ENCODE data around the gene SLX1A. TPM values are rescaled to one million over a fixed set of nuclear protein-coding genes. Genes with fewer than 3 reads are reported as not detected.
A peak's percentile ranks its signal among the peaks of the same experiment; 100 is the strongest.

Gene SLX1A
- total and polyA plus RNA-seq, 2 of the 4 experiments (the other 2 are of a cell fraction), result 8.4 to 35.1 TPM

- Histone ChIP-seq H2AK5ac (ENCODE audit: low read depth, low read length) (no peak overlapping the region), H4K8ac (ENCODE audit: low read depth in 2 of 2, low read length in 2 of 2) (no peak overlapping the region; a peak in 1 of 4 replicates), H3K4me2 (ENCODE audit: low read depth, low read length) (no peak overlapping the region), H2BK15ac (ENCODE audit: low read depth, low read length) (no peak overlapping the region), H2AK9ac (replicated peaks; ENCODE audit: low read depth, low read length, poor library complexity) (peak overlapping the region; percentile 82), H3K27me3 (ENCODE audit: control insufficient read depth, insufficient read depth, low read length) (no peaks in the 10 kb centered on the region), H2BK5ac (ENCODE audit: low read depth, low read length, poor library complexity, severe bottlenecking) (no peak overlapping the region), H2AFZ (replicated peaks; ENCODE audit: low read length, poor library complexity) (peak overlapping the region; percentile 75), H3K9me3 (ENCODE audit: control insufficient read depth, insufficient read depth, low read length) (no peaks in the 10 kb centered on the region), H3K4ac (ENCODE audit: low read depth, low read length) (no peak overlapping the region), H2BK20ac (ENCODE audit: low read depth, low read length) (no peak overlapping the region), H4K20me1 (ENCODE audit: insufficient read depth, low read length) (no peaks in the 10 kb centered on the region; the same call in 1 of the 2 replicates), H3K14ac (replicated peaks; ENCODE audit: low read depth, low read length) (no peak overlapping the region), H3K18ac (ENCODE audit: low read depth, low read length) (no peak overlapping the region), H3K56ac (ENCODE audit: extremely low read depth, insufficient read depth, low read length) (no peak overlapping the region), H3K23ac (ENCODE audit: low read depth, low read length) (no peak overlapping the region), H3K36me3 (ENCODE audit: control insufficient read depth, insufficient read depth, low read length) (peaks cover 1% of the 10 kb centered on the region; the same call in 1 of the 2 replicates), H3K79me1 (ENCODE audit: low read depth in 1 of 2, low read length in 2 of 2) (peaks cover 0 to 7% of the 10 kb centered on the region in 2 experiments; a peak in 2 of 4 replicates), H3K4me3 (ENCODE audit: insufficient read depth, low read depth, low read length) (no peak overlapping the region), H4K91ac (ENCODE audit: insufficient read depth, low read depth, low read length) (no peak overlapping the region), H3K4me1 (ENCODE audit: control insufficient read depth, insufficient read depth, low read length) (peaks cover 2% of the 10 kb centered on the region; the same call in 1 of the 2 replicates), H4K5ac (ENCODE audit: low read depth, low read length) (no peak overlapping the region), H3K27ac (ENCODE audit: insufficient read depth, low read length) (no peak overlapping the region), H3K9me1 (ENCODE audit: insufficient read depth, low read length) (no peaks in the 10 kb centered on the region), H2BK120ac (ENCODE audit: low read depth, low read length) (no peak overlapping the region), H3K9ac (ENCODE audit: low read depth, low read length) (no peak overlapping the region)
- ChIA-PET POLR2A (ENCODE audit: unreplicated experiment) (no interaction called here), CTCF (no interaction called here)
- intact Hi-C loops (cut with micrococcal nuclease), result no loop called here
- dilution Hi-C loops (cut with HindIII; ENCODE audit: low sequenced_read_pairs, unreplicated experiment), result no loop called here
- WGBS, 2 experiments (ENCODE audit: extremely low coverage in 2 of 2, insufficient read length in 1 of 2), result 65% methylated on average over 7 of the region's 24 CpGs; no CpG with 5 or more reads in 1 of the 2 experiments
- DNase-seq (no peak), ATAC-seq (ENCODE audit: low read depth) (no peak)
- TF ChIP-seq, protein P1, sequence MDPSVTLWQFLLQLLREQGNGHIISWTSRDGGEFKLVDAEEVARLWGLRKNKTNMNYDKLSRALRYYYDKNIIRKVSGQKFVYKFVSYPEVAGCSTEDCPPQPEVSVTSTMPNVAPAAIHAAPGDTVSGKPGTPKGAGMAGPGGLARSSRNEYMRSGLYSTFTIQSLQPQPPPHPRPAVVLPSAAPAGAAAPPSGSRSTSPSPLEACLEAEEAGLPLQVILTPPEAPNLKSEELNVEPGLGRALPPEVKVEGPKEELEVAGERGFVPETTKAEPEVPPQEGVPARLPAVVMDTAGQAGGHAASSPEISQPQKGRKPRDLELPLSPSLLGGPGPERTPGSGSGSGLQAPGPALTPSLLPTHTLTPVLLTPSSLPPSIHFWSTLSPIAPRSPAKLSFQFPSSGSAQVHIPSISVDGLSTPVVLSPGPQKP (IDR thresholded peaks at IDR 0.05; ENCODE audit: borderline replicate concordance, low read depth, low read length), result no peak
- no peak for TF ChIP-seq RFX5 (IDR thresholded peaks at IDR 0.05; ENCODE audit: low read depth, low read length)
- TF ChIP-seq CHD1 (IDR thresholded peaks at IDR 0.05; ENCODE audit: low read depth, low read length), result no peak
- TF ChIP-seq SMC3 (IDR thresholded peaks at IDR 0.05; ENCODE audit: low read depth, low read length), result no peak
- TF ChIP-seq POLR2A (IDR thresholded peaks at IDR 0.05; ENCODE audit: low read depth, low read length), result no peak
- no peak for TF ChIP-seq NFE2L2 (IDR thresholded peaks at IDR 0.05; ENCODE audit: low read depth, low read length)
- TF ChIP-seq FOS (IDR thresholded peaks at IDR 0.05; ENCODE audit: low read depth, low read length), result no peak
- in situ Hi-C loops (cut with MboI; ENCODE audit: low sequenced_read_pairs), result loop anchor here (25.0 kb wide), 1 partner anchor 228 kb away; the partner anchor contains the start of gene ZNF771
- BruUV-seq (replicated peaks), result no TSS peak
Measured at GRCh38 chr16:30184096-30184890, 9.4 kb upstream of the SLX1A start.
